Left ventricle myocardium superior (tissue), 1 donor: Measurements from ENCODE around the gene KDM6A. TPM values are rescaled to one million over a fixed set of nuclear protein-coding genes. Genes with fewer than 3 reads are reported as not detected.
A peak's percentile ranks its signal among the peaks of the same experiment; 100 is the strongest.
"Not testable (repeated sequence)": the region's sequence is repeated elsewhere in the genome, so short reads cannot be mapped to it uniquely, and the experiment has no call there.

ENCODE experiments used
- ATAC-seq: fragments of 200-7000 bp; cut with Tn5 transposase; one replicate; pipeline ENCODE4 v1.9.1; 2020; ENCODE audit warnings: mild to moderate bottlenecking, moderate library complexity
- DNase-seq: peaks from one replicate; pipeline ENCODE4 v3.0.0-alpha.2; 2020
- intact Hi-C: fragments of 100-400 bp; cut with micrococcal nuclease; formaldehyde crosslinking; loops from one replicate; pipeline ENCODE4 v1.11.0; 2022
- total RNA-seq: library from RNA; stranded (reverse); fragmentation: NEBNext Ultra II Directional; extraction: Animal tissue kit (Norgen Biotek cat#: 25700); gene quantifications from one replicate; pipeline ENCODE4 v1.2.1, GENCODE V29; 2021
- donor health status: DM: no; HTN: yes; CAD: no; lungs with severe emphysema.

Gene KDM6A
- total RNA-seq, 1 donor from 2014 or later = 13.5 TPM

- intact Hi-C loops = no loop called here
- ATAC-seq (no peak), DNase-seq (no peak)
Measured at GRCh38 chrX:44980883-44981282, 107.9 kb downstream of the KDM6A start.

- DNase-seq (no peak), ATAC-seq (no peak)
- intact Hi-C loops = no loop called here
Measured at GRCh38 chrX:44989995-44990770, 117.2 kb downstream of the KDM6A start.

- intact Hi-C loops = no loop called here
- no peak for DNase-seq
- no peak for ATAC-seq
Measured at GRCh38 chrX:44992775-44993174, 119.8 kb downstream of the KDM6A start.

GRCh38 chrX:44996277-44996676 is 123.3 kb downstream of the KDM6A start:
- intact Hi-C loops = no loop called here

GRCh38 chrX:44997282-44997812 is 124.4 kb downstream of the KDM6A start:
- ATAC-seq = no peak
- no peak for DNase-seq
- intact Hi-C loops = no loop called here

More at GRCh38 chrX:44996277-44996676, 123.3 kb downstream of the KDM6A start:
- no peak for ATAC-seq
- DNase-seq = no peak

GRCh38 chrX:44997888-44998287 is 124.9 kb downstream of the KDM6A start:
- DNase-seq (no peak), ATAC-seq (no peak)
- intact Hi-C loops = no loop called here

GRCh38 chrX:44999237-44999636 is 126.2 kb downstream of the KDM6A start:
- DNase-seq, ATAC-seq, intact Hi-C loops: not testable (repeated sequence)

- DNase-seq, ATAC-seq, intact Hi-C loops: not testable (repeated sequence)
Measured at GRCh38 chrX:44999872-45000271, 126.9 kb downstream of the KDM6A start.

GRCh38 chrX:45001048-45001447 is 128.1 kb downstream of the KDM6A start:
- ATAC-seq (no peak), DNase-seq (no peak)
- intact Hi-C loops = no loop called here

GRCh38 chrX:45003085-45003484 is 130.1 kb downstream of the KDM6A start:
- no peak for DNase-seq
- intact Hi-C loops = no loop called here
- no peak for ATAC-seq

GRCh38 chrX:45006002-45006800 is 133.2 kb downstream of the KDM6A start:
- DNase-seq (no peak), ATAC-seq (no peak)
- intact Hi-C loops = no loop called here

GRCh38 chrX:45007598-45007997 is 134.6 kb downstream of the KDM6A start:
- intact Hi-C loops = no loop called here

GRCh38 chrX:45009371-45010000 is 136.5 kb downstream of the KDM6A start:
- intact Hi-C loops = no loop called here
- no peak for ATAC-seq
- DNase-seq = no peak

More at GRCh38 chrX:45007598-45007997, 134.6 kb downstream of the KDM6A start:
- ATAC-seq = no peak
- DNase-seq = no peak

- ATAC-seq (no peak), DNase-seq (no peak)
- intact Hi-C loops = no loop called here
Measured at GRCh38 chrX:45011131-45011530, 138.1 kb downstream of the KDM6A start.

GRCh38 chrX:45011597-45011996 is 138.6 kb downstream of the KDM6A start:
- intact Hi-C loops = no loop called here
- DNase-seq = no peak
- ATAC-seq = no peak

GRCh38 chrX:45017946-45018345 is 145.0 kb downstream of the KDM6A start:
- ATAC-seq (peak; percentile 51), DNase-seq (no peak)
- intact Hi-C loops = no loop called here

- no peak for ATAC-seq
- intact Hi-C loops = no loop called here
- DNase-seq = no peak
Measured at GRCh38 chrX:45022150-45022549, 149.2 kb downstream of the KDM6A start.

GRCh38 chrX:45024501-45024900 is 151.5 kb downstream of the KDM6A start:
- DNase-seq (no peak), ATAC-seq (no peak)
- intact Hi-C loops = no loop called here

- ATAC-seq (no peak), DNase-seq (no peak)
- intact Hi-C loops = no loop called here
Measured at GRCh38 chrX:45026036-45026435, 153.0 kb downstream of the KDM6A start.
